Stomach (tissue), 4 donors: Measurements from ENCODE around the gene PLCH1.

Source experiments
- EP300 ChIP-seq: sonication (generic); formaldehyde crosslinking; IDR thresholded peaks from one replicate; pipeline ENCODE4 v1.6.1; 2017; ENCODE audit warnings: antibody characterized with exemption
- POLR2A ChIP-seq, 4 donors: fragments of 450-650 bp; IDR thresholded peaks; one replicate each; pipeline ENCODE4 v1.6.1; 2016; ENCODE audit warnings: antibody characterized with exemption in 4 of 4, control low read depth in 2 of 4, mild to moderate bottlenecking in 1 of 4, moderate library complexity in 1 of 4
- TF ChIP-seq, protein P1 (sequence below), 7 experiments: fragments of 450-650 bp in 4 of 7; fragments of 200-600 bp in 3 of 7; sonication (generic) in 3 of 7; IDR thresholded peaks; one replicate each; pipeline ENCODE4 v1.5.1; 2016 to 2019; ENCODE audit warnings: antibody characterized with exemption in 7 of 7, control low read depth in 2 of 7, mild to moderate bottlenecking in 1 of 7

DNA sequence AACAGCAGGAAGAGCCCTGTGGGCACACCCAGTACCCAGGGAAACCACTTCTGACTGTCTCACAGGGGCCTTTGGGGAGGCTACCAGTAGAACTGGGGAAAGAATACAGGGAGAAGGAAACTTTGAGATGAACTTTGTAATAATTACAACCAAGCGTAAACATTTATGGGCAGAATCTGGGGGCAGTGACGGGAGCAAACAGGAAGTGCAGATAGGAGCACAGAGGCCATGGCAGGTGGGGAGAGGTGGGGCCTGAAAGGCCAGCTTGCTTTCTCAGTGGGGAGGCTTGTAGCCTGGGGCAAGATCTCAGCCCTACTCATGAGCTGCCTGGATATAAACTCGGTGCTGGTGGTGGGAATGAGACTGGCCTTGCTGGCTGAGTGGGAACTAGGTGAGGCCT, 209.8 kb downstream of the PLCH1 start:
- TF ChIP-seq, protein P1, sequence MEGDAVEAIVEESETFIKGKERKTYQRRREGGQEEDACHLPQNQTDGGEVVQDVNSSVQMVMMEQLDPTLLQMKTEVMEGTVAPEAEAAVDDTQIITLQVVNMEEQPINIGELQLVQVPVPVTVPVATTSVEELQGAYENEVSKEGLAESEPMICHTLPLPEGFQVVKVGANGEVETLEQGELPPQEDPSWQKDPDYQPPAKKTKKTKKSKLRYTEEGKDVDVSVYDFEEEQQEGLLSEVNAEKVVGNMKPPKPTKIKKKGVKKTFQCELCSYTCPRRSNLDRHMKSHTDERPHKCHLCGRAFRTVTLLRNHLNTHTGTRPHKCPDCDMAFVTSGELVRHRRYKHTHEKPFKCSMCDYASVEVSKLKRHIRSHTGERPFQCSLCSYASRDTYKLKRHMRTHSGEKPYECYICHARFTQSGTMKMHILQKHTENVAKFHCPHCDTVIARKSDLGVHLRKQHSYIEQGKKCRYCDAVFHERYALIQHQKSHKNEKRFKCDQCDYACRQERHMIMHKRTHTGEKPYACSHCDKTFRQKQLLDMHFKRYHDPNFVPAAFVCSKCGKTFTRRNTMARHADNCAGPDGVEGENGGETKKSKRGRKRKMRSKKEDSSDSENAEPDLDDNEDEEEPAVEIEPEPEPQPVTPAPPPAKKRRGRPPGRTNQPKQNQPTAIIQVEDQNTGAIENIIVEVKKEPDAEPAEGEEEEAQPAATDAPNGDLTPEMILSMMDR (IDR thresholded peaks at IDR 0.05): no peak
- TF ChIP-seq POLR2A (IDR thresholded peaks at IDR 0.05) (no peak), EP300 (no peak)
